ENCODE results near the gene RPL14.

DNA sequence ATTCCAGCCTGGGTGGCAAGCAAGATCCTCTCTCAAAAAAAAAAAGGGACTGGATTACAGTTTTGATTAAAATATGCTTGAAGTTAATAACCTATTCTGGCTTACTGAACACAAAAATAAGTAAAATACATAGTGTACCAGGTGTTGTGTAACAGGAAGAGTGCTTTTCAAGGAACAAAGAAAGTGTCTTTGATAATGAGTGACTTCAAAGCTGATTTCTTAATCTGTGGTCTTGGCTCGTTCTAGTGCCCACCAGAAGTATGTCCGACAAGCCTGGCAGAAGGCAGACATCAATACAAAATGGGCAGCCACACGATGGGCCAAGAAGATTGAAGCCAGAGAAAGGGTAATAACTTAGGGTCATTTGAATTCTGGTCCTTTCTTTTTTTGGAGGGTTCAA, 4.0 kb downstream of the RPL14 start:
- TF ChIP-seq, protein P1, sequence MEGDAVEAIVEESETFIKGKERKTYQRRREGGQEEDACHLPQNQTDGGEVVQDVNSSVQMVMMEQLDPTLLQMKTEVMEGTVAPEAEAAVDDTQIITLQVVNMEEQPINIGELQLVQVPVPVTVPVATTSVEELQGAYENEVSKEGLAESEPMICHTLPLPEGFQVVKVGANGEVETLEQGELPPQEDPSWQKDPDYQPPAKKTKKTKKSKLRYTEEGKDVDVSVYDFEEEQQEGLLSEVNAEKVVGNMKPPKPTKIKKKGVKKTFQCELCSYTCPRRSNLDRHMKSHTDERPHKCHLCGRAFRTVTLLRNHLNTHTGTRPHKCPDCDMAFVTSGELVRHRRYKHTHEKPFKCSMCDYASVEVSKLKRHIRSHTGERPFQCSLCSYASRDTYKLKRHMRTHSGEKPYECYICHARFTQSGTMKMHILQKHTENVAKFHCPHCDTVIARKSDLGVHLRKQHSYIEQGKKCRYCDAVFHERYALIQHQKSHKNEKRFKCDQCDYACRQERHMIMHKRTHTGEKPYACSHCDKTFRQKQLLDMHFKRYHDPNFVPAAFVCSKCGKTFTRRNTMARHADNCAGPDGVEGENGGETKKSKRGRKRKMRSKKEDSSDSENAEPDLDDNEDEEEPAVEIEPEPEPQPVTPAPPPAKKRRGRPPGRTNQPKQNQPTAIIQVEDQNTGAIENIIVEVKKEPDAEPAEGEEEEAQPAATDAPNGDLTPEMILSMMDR (IDR thresholded peaks at IDR 0.05) = no peak
- TF ChIP-seq REST (IDR thresholded peaks at IDR 0.05; ENCODE audit: low read depth, low read length) (no peak), EP300 (IDR thresholded peaks at IDR 0.05; ENCODE audit: borderline replicate concordance in 1 of 2, low read depth in 1 of 2, low read length in 1 of 2) (no peak), RXRA (IDR thresholded peaks at IDR 0.05; ENCODE audit: borderline replicate concordance, low read depth) (no peak), MEF2A (IDR thresholded peaks at IDR 0.05; ENCODE audit: borderline replicate concordance, low read depth) (no peak), GATA2 (CRISPR knock-in tag; IDR thresholded peaks at IDR 0.05) (no peak), POLR2AphosphoS5 (IDR thresholded peaks at IDR 0.05; ENCODE audit: low read depth, low read length) (no peak), RAD21 (IDR thresholded peaks at IDR 0.05; ENCODE audit: low read length) (no peak), FOSL2 (IDR thresholded peaks at IDR 0.05; ENCODE audit: borderline replicate concordance, low read depth) (no peak), GABPA (IDR thresholded peaks at IDR 0.05; ENCODE audit: low read depth) (no peak)
- TF ChIP-seq, protein P2, sequence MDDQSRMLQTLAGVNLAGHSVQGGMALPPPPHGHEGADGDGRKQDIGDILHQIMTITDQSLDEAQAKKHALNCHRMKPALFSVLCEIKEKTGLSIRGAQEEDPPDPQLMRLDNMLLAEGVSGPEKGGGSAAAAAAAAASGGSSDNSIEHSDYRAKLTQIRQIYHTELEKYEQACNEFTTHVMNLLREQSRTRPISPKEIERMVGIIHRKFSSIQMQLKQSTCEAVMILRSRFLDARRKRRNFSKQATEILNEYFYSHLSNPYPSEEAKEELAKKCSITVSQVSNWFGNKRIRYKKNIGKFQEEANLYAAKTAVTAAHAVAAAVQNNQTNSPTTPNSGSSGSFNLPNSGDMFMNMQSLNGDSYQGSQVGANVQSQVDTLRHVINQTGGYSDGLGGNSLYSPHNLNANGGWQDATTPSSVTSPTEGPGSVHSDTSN (IDR thresholded peaks at IDR 0.05) = no peak
- TF ChIP-seq, protein P3, sequence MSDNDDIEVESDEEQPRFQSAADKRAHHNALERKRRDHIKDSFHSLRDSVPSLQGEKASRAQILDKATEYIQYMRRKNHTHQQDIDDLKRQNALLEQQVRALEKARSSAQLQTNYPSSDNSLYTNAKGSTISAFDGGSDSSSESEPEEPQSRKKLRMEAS (IDR thresholded peaks at IDR 0.05; ENCODE audit: low read depth) = no peak
